Vagina (tissue), 2 donors: ENCODE data around the gene CHCHD6. TPM values are rescaled to one million over a fixed set of nuclear protein-coding genes. Genes with fewer than 3 reads are reported as not detected.
A peak's percentile ranks its signal among the peaks of the same experiment; 100 is the strongest.

ENCODE experiments used
- DNase-seq, 2 donors: peaks; one replicate each; pipeline ENCODE4 v3.0.0-alpha.2; 2017; ENCODE audit errors: extremely low spot score in 2 of 2
- H3K27ac ChIP-seq: fragments of 200-600 bp; sonication (generic); one replicate; pipeline ENCODE4 v1.5.1; 2019
- H3K27me3 ChIP-seq: fragments of 200-600 bp; sonication (generic); one replicate; pipeline ENCODE4 v1.5.1; 2019
- H3K36me3 ChIP-seq, 2 donors: fragments of 200-600 bp; sonication (generic); one replicate each; pipeline ENCODE4 v1.5.1; 2017 to 2019
- H3K4me1 ChIP-seq: fragments of 200-600 bp; sonication (generic); one replicate; pipeline ENCODE4 v1.5.1; 2019
- H3K4me3 ChIP-seq, 2 donors: fragments of 200-600 bp; sonication (generic); 1 replicate in 1 of 2; 2 replicates in 1 of 2; pipeline ENCODE4 v1.5.1; 2016 to 2019
- H3K9me3 ChIP-seq: fragments of 200-600 bp; sonication (generic); one replicate; pipeline ENCODE4 v1.5.1; 2019
- CTCF ChIP-seq, 3 experiments: fragments of 450-650 bp in 2 of 3; fragments of 200-600 bp in 1 of 3; sonication (generic) in 1 of 3; IDR thresholded peaks; one replicate each; pipeline ENCODE4 v1.5.1; 2017 to 2019; ENCODE audit warnings: antibody characterized with exemption in 3 of 3, mild to moderate bottlenecking in 2 of 3, moderate library complexity in 2 of 3
- POLR2A ChIP-seq, 2 donors: fragments of 450-650 bp; IDR thresholded peaks; one replicate each; pipeline ENCODE4 v1.6.1; 2017; ENCODE audit warnings: antibody characterized with exemption in 2 of 2, mild to moderate bottlenecking in 2 of 2, moderate library complexity in 2 of 2
- POLR2AphosphoS5 ChIP-seq, 2 donors: sonication (generic); formaldehyde crosslinking; IDR thresholded peaks; one replicate each; pipeline ENCODE4 v1.9.0; 2017; ENCODE audit warnings: antibody characterized with exemption in 2 of 2, mild to moderate bottlenecking in 2 of 2, low read depth in 1 of 2; ENCODE audit not compliant: insufficient read depth in 1 of 2
- intact Hi-C: fragments of 100-400 bp; cut with DNase I; formaldehyde crosslinking; loops from one replicate; pipeline ENCODE4 v1.15.1; 2023
- total RNA-seq: library from RNA; depleted of rRNA; stranded (reverse); fragments of >200 nt; gene quantifications from one replicate; pipeline ENCODE4 v1.2.3, GENCODE V29; 2016

Gene CHCHD6
- total RNA-seq, 1 donor from 2014 or later = 12.8 TPM

DNA sequence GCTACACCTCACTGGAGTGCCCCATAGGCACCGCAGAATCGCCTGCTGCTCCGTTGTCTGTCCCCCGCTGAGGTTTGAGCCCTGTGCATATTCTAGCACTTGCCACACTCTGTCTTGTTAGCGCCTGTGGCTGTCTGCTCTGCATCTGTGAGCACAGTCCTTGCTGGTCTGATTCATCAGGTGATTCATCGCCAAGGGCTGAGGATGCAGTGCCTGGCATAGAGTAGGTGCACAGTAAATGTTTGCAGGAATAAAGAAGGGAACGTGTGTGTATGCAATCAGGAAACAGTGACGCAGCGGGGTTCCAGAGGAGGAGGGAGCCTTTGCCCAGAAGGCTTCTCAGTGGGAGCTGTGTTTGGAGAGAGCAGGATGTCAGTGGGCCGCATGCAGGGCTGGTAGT lies 154.8 kb downstream of the CHCHD6 start:
- TF ChIP-seq POLR2AphosphoS5 (IDR thresholded peaks at IDR 0.05; ENCODE audit: insufficient read depth in 1 of 2, low read depth in 1 of 2) (no peak), CTCF (IDR thresholded peaks at IDR 0.05) (no peak)
- Histone ChIP-seq H3K27me3 (no peaks in the 10 kb centered on the region), H3K4me1 (no peaks in the 10 kb centered on the region), H3K27ac (no peak overlapping the region), H3K4me3 (no peak overlapping the region), H3K9me3 (no peaks in the 10 kb centered on the region), H3K36me3 (no peaks in the 10 kb centered on the region)
- peak in 1 of 2 donors; percentile 54 for DNase-seq
- intact Hi-C loops = no loop called here

DNA sequence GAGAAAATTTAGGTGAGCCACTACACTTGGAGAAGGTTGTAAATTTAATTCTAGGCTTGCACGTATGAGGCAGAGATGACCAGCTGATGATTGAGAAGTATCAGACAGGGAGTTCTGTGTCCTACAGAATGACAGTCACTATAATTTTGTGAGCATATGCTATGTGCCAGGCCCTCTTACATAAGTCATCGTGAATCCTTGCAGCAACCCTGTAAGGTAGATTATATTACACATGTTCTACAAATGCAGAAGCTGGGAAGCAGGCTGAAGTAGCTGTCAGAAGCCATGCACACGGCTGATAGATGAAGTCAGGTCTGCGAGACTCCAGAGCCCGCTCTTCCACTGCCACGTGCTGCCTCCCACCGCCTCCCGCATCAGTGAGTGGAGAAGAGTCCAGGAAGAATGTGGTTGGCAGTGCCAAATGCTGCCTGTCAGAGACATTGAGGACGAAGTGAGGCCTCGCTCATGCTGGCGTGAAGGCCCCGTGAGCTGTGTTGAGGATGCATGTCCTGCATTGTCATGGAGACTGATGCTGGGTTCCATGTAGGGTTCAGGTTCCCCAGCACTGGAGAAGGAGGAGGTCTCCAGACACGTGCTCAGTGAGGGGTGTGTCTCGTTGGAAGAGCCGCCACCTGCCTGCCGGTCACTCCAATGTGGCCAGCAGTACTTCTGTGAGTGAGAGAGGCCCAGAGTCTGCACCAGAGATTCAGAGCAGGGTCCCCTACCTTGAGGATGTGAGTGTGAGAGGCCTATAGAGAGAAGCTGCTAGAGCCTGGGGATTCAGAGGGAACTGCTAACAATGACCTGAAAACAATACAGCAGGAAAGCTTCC lies 155.6 kb downstream of the CHCHD6 start:
- no peak for TF ChIP-seq POLR2AphosphoS5 (IDR thresholded peaks at IDR 0.05; ENCODE audit: insufficient read depth in 1 of 2, low read depth in 1 of 2)
- no peak overlapping the region for H3K4me3 ChIP-seq
- peak; percentile 62 to 79 for DNase-seq
- intact Hi-C loops = no loop called here
- no peaks in the 10 kb centered on the region for H3K27me3 ChIP-seq
- H3K27ac ChIP-seq = no peak overlapping the region
- H3K9me3 ChIP-seq = no peaks in the 10 kb centered on the region
- no peaks in the 10 kb centered on the region for H3K4me1 ChIP-seq
- H3K36me3 ChIP-seq = no peaks in the 10 kb centered on the region

- H3K27ac ChIP-seq = no peak overlapping the region
- H3K9me3 ChIP-seq = no peaks in the 10 kb centered on the region
- H3K4me3 ChIP-seq = no peak overlapping the region
- no peaks in the 10 kb centered on the region for H3K36me3 ChIP-seq
- peak in 1 of 2 donors; percentile 65 for DNase-seq
- no peaks in the 10 kb centered on the region for H3K4me1 ChIP-seq
- no peaks in the 10 kb centered on the region for H3K27me3 ChIP-seq
- TF ChIP-seq POLR2AphosphoS5 (IDR thresholded peaks at IDR 0.05; ENCODE audit: insufficient read depth in 1 of 2, low read depth in 1 of 2) = no peak
- no peak for TF ChIP-seq CTCF (IDR thresholded peaks at IDR 0.05)
- no peak for TF ChIP-seq POLR2A (IDR thresholded peaks at IDR 0.05)
- intact Hi-C loops = no loop called here
Measured at GRCh38 chr3:126865736-126866135, 161.7 kb downstream of the CHCHD6 start.

- H3K36me3 ChIP-seq = no peaks in the 10 kb centered on the region
- H3K9me3 ChIP-seq = no peaks in the 10 kb centered on the region
- no peak for TF ChIP-seq POLR2A (IDR thresholded peaks at IDR 0.05)
- TF ChIP-seq CTCF (IDR thresholded peaks at IDR 0.05) = no peak
- TF ChIP-seq POLR2AphosphoS5 (IDR thresholded peaks at IDR 0.05; ENCODE audit: insufficient read depth in 1 of 2, low read depth in 1 of 2) = no peak
- H3K27ac ChIP-seq = no peak overlapping the region
- peak in 1 of 2 donors; percentile 62 for DNase-seq
- H3K4me1 ChIP-seq = no peaks in the 10 kb centered on the region
- H3K4me3 ChIP-seq = no peak overlapping the region
- intact Hi-C loops = no loop called here
- H3K27me3 ChIP-seq = no peaks in the 10 kb centered on the region
Measured at GRCh38 chr3:126866175-126866759, 162.2 kb downstream of the CHCHD6 start.

DNA sequence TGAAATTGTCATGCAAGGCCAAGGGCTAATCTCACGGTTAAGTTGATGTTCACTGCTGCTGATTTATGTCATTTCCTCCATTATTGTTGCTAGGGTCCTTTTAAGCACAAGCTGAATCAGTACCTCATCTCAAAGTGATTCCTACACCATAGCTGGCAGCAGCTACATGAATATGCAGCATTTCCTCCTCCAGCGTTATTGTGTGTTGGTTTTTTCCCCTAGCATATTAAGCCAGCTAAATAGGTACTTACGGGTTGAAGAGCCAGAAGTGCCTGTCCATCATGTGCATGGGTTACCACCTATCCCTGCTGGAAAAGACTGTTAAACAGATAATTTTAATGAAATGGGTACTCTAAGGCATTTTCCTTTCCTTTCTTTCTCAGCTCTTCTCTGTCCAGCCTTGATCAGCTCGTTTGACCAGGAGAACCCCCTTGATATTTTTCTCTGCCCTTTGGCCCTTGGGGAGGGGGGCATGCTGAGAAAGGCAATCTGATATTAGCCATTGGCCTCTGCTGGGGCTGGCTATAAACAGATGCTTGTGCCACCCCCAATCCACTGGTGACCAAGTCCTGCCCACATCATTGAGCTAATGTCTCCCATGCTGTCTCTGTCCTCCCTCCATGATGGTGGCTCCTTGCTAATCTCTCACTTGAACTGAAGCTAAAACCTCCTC lies 163.3 kb downstream of the CHCHD6 start:
- H3K9me3 ChIP-seq = no peaks in the 10 kb centered on the region
- no peak overlapping the region for H3K27ac ChIP-seq
- H3K27me3 ChIP-seq = no peaks in the 10 kb centered on the region
- peak in 1 of 2 donors; percentile 58 for DNase-seq
- intact Hi-C loops = no loop called here
- no peak overlapping the region for H3K4me3 ChIP-seq
- no peak for TF ChIP-seq POLR2AphosphoS5 (IDR thresholded peaks at IDR 0.05; ENCODE audit: insufficient read depth in 1 of 2, low read depth in 1 of 2)
- no peak for TF ChIP-seq CTCF (IDR thresholded peaks at IDR 0.05)
- no peak for TF ChIP-seq POLR2A (IDR thresholded peaks at IDR 0.05)
- no peaks in the 10 kb centered on the region for H3K36me3 ChIP-seq
- H3K4me1 ChIP-seq = no peaks in the 10 kb centered on the region
